Tibial nerve (tissue), 4 donors: ENCODE data around the gene OGFR. TPM values are rescaled to one million over a fixed set of nuclear protein-coding genes. Genes with fewer than 3 reads are reported as not detected.
"Not testable (repeated sequence)": the region's sequence is repeated elsewhere in the genome, so short reads cannot be mapped to it uniquely, and the experiment has no call there.

Source experiments
- DNase-seq, 2 donors: peaks; one replicate each; pipeline ENCODE4 v3.0.0-alpha.2; 2019; ENCODE audit warnings: low spot score in 2 of 2
- H3K27ac ChIP-seq, 4 donors: fragments of 200-600 bp; sonication (generic) in 3 of 4; one replicate each; pipeline ENCODE4 v1.5.1; 2017 to 2019; ENCODE audit warnings: mild to moderate bottlenecking in 1 of 4
- H3K27me3 ChIP-seq, 2 donors: fragments of 200-600 bp; sonication (generic) in 1 of 2; one replicate each; pipeline versions ENCODE4 v1.5.1 to v1.6.0; 2017 to 2019
- H3K36me3 ChIP-seq, 3 donors: fragments of 200-600 bp; sonication (generic); one replicate each; pipeline ENCODE4 v1.5.1; 2018 to 2019
- H3K4me1 ChIP-seq, 4 donors: fragments of 200-600 bp; sonication (generic) in 3 of 4; one replicate each; pipeline ENCODE4 v1.5.1; 2017 to 2019
- H3K4me3 ChIP-seq, 4 donors: fragments of 200-600 bp; sonication (generic) in 3 of 4; one replicate each; pipeline ENCODE4 v1.5.1; 2017 to 2019; ENCODE audit warnings: mild to moderate bottlenecking in 1 of 4, moderate library complexity in 1 of 4
- H3K9me3 ChIP-seq, 4 donors: fragments of 200-600 bp; sonication (generic) in 3 of 4; one replicate each; pipeline ENCODE4 v1.5.1; 2017 to 2019
- EP300 ChIP-seq, 2 donors: sonication (generic); formaldehyde crosslinking; IDR thresholded peaks; one replicate each; pipeline ENCODE4 v1.6.1; 2017; ENCODE audit warnings: antibody characterized with exemption in 2 of 2, mild to moderate bottlenecking in 1 of 2
- POLR2A ChIP-seq, 2 donors: fragments of 450-650 bp; IDR thresholded peaks; one replicate each; pipeline ENCODE4 v1.6.1; 2017; ENCODE audit warnings: antibody characterized with exemption in 2 of 2, mild to moderate bottlenecking in 2 of 2, moderate library complexity in 2 of 2
- WGBS, 2 donors: methylation state at CpG; one replicate each; pipeline ENCODE4 v1.1.5; 2018; 5-methylcytosine and 5-hydroxymethylcytosine counted together
- total RNA-seq, 4 donors: library from RNA; depleted of rRNA; stranded (reverse); fragments of >200 nt; gene quantifications; one replicate each; pipeline ENCODE4 v1.1.0, GENCODE V29; 2016
- TF ChIP-seq, protein P1 (sequence below), 5 experiments: fragments of 200-600 bp in 3 of 5; fragments of 450-650 bp in 2 of 5; sonication (generic) in 3 of 5; IDR thresholded peaks; one replicate each; pipeline ENCODE4 v1.5.1; 2016 to 2019; ENCODE audit warnings: antibody characterized with exemption in 5 of 5, mild to moderate bottlenecking in 3 of 5, moderate library complexity in 2 of 5

Gene OGFR
- total RNA-seq, 4 donors from 2014 or later: 67.1 to 108 (median 80.8) TPM

DNA sequence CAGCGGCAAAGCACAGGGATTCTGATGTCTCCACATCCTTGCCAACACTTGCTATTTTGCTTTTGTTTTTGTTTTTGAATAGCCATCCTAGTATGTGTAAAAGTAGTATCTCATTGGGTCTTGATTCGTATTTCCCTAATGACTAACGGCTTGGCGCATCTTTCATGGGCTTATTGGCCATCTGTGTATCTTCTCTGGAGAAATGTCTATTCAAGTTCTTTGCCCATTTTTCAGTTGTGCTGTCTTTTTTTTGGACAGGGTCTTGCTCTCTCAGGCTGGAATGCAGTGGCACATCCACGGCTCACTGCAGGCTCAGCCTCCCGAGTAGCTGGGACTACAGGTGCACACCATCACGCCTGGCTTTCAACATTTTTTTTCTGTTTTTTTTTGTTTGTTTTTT lies 39.5 kb downstream of the OGFR start:
- WGBS, 2 donors: 95 to 98% methylated on average over 7 of the region's 7 CpGs
- TF ChIP-seq EP300 (IDR thresholded peaks at IDR 0.05): no peak
- no peak for TF ChIP-seq POLR2A (IDR thresholded peaks at IDR 0.05)
- TF ChIP-seq, protein P1, sequence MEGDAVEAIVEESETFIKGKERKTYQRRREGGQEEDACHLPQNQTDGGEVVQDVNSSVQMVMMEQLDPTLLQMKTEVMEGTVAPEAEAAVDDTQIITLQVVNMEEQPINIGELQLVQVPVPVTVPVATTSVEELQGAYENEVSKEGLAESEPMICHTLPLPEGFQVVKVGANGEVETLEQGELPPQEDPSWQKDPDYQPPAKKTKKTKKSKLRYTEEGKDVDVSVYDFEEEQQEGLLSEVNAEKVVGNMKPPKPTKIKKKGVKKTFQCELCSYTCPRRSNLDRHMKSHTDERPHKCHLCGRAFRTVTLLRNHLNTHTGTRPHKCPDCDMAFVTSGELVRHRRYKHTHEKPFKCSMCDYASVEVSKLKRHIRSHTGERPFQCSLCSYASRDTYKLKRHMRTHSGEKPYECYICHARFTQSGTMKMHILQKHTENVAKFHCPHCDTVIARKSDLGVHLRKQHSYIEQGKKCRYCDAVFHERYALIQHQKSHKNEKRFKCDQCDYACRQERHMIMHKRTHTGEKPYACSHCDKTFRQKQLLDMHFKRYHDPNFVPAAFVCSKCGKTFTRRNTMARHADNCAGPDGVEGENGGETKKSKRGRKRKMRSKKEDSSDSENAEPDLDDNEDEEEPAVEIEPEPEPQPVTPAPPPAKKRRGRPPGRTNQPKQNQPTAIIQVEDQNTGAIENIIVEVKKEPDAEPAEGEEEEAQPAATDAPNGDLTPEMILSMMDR (IDR thresholded peaks at IDR 0.05): no peak

DNA sequence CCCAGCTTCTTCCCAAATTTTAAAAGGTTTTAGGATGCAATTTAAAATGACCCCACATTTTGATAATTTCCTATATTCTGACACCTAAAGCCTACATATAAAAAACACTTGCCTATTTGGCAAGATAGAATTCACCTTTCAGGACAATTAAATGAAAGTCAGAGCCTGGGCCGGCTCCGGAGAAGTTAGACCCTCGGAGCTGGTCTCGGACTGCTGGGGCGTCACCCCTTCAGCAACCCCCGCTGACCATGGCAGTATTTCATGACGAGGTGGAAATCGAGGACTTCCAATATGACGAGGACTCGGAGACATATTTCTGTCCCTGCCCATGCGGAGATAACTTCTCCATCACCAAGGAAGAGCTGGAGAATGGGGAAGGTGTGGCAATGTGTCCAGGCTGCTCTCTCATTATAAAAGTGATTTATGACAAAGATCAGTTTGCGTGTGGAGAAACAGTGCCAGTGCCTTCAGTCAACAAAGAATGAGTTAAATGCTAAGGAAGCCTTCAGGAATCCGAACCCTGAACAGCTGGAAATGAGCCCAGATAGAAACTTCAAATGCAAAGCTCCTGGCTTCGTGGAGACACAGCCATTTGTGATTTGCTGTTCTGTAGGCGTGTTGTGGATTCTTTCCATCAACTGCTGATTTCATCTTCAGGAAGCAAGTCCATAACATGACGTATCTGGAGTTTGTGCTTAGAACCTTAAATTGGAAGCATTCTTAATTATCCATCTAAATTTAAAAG lies 41.0 kb downstream of the OGFR start:
- no peak for DNase-seq
- WGBS, 2 donors: 80 to 84% methylated on average over 16 of the region's 16 CpGs
- no peak overlapping the region for H3K4me3 ChIP-seq
- no peaks in the 10 kb centered on the region for H3K27me3 ChIP-seq
- H3K9me3 ChIP-seq: no peaks in the 10 kb centered on the region
- H3K36me3 ChIP-seq: peaks cover 0 to 21% (median 0%) of the 10 kb centered on the region in 3 donors
- H3K27ac ChIP-seq: peak overlapping the region in 1 of 4 donors; percentile 19
- no peak for TF ChIP-seq EP300 (IDR thresholded peaks at IDR 0.05)
- TF ChIP-seq POLR2A (IDR thresholded peaks at IDR 0.05): no peak
- TF ChIP-seq, protein P1 (IDR thresholded peaks at IDR 0.05): no peak
- H3K4me1 ChIP-seq: peaks cover 0 to 22% (median 0%) of the 10 kb centered on the region in 4 donors

More for the DNA sequence above, 39.5 kb downstream of the OGFR start:
- H3K4me1 ChIP-seq: peaks cover 0 to 14% (median 0%) of the 10 kb centered on the region in 4 donors
- H3K9me3 ChIP-seq: no peaks in the 10 kb centered on the region
- no peak overlapping the region for H3K27ac ChIP-seq
- no peak overlapping the region for H3K4me3 ChIP-seq
- DNase-seq: no peak
- H3K36me3 ChIP-seq: peaks cover 0 to 35% (median 0%) of the 10 kb centered on the region in 3 donors
- no peaks in the 10 kb centered on the region for H3K27me3 ChIP-seq

DNA sequence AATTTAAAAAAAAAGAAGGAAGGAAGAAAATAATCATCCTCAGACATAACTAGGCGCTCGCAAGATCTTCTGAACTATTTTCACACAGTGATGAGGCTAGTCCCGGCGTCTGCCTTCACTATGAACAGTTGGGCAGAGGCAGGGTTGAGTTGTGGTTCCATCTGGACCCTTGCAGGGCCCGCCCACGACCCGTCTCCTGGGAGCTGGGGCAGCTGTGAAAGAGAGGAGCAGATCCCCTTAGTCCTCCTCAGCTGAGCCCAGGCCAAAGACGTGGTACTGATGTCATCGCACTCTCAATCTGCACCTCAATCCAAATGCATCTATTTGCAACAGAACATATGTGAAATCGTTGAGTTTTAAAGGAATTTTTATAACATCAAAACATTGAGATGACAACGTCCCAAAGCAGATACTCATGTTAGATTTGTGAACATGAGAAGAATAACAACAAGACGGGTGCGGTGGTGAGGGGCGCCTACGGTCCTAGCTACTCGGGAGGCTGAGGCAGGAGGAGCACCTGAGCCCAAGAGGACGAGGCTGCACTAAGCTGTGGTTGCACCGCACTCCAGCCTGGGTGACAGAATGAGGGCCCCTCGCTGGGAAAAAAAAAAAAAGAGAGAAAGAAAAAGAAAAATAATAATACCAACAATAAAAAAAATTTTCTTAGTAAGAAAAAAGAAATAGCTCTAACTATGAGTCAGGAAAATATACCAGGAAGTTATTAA lies 41.7 kb downstream of the OGFR start:
- WGBS, 2 donors: 83 to 85% methylated on average over 19 of the region's 19 CpGs
- no peaks in the 10 kb centered on the region for H3K9me3 ChIP-seq
- TF ChIP-seq, protein P1 (IDR thresholded peaks at IDR 0.05): no peak
- TF ChIP-seq EP300 (IDR thresholded peaks at IDR 0.05) (no peak), POLR2A (IDR thresholded peaks at IDR 0.05) (no peak)
- peaks cover 0 to 25% (median 0%) of the 10 kb centered on the region in 4 donors for H3K4me1 ChIP-seq
- H3K4me3 ChIP-seq: no peak overlapping the region
- H3K27me3 ChIP-seq: no peaks in the 10 kb centered on the region
- H3K36me3 ChIP-seq: peaks cover 0 to 15% (median 0%) of the 10 kb centered on the region in 3 donors
- no peak for DNase-seq
- H3K27ac ChIP-seq: peak overlapping the region in 1 of 4 donors; percentile 19

DNA sequence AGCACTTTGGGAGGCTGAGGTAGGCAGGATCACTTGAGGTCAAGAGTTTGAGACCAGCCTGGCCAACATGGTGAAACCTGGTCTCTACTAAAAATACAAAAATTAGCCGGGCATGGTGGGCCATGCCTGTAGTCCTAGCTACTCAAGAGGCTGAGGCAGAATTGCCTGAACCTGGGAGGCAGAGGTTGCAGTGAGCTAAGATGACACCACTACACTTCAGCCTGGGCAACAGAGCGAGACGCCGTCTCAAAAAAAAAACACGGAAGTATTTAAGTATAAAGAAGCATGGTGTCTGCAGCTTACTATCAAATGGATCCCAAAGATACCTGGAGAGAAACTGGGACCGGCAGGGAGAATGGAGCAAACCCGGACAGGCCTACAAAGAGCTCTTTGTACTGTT lies 44.3 kb downstream of the OGFR start:
- not testable (repeated sequence) for H3K9me3 ChIP-seq, H3K27me3 ChIP-seq, H3K4me3 ChIP-seq, DNase-seq
- peaks cover 0 to 34% (median 0%) of the 10 kb centered on the region in 3 donors for H3K36me3 ChIP-seq
- peak overlapping the region in 1 of 4 donors; percentile 77 for H3K27ac ChIP-seq
- H3K4me1 ChIP-seq: peaks cover 0 to 25% (median 0%) of the 10 kb centered on the region in 4 donors
- 77 to 85% methylated on average over 7 of the region's 7 CpGs for WGBS, 2 donors

DNA sequence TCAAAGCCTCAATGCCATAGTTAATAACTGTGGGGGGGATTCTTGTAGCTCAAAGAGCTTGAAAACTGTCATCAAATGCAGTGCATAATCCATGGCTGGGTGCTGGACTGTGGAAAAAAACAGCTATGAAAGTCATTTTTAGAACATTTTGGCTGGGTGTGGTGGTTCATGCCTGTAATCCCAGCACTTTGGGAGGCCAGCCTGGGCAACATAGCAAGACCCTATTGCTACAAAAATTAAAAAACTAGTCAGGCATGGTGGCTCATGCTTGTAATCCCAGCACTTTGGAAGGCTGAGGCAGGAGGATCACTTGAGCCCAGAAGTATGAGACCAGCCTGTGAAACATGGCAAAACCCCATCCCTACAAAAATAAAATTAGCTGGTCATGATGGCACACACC lies 44.8 kb downstream of the OGFR start:
- H3K36me3 ChIP-seq: peaks cover 0 to 39% (median 0%) of the 10 kb centered on the region in 3 donors
- H3K9me3 ChIP-seq: no peaks in the 10 kb centered on the region
- peak overlapping the region in 2 of 4 donors; percentile 75 to 77 for H3K27ac ChIP-seq
- peaks cover 0 to 25% (median 0%) of the 10 kb centered on the region in 4 donors for H3K4me1 ChIP-seq
- no peak for DNase-seq
- H3K4me3 ChIP-seq: no peak overlapping the region
- TF ChIP-seq EP300 (IDR thresholded peaks at IDR 0.05): no peak
- TF ChIP-seq, protein P1 (IDR thresholded peaks at IDR 0.05): no peak
- no peak for TF ChIP-seq POLR2A (IDR thresholded peaks at IDR 0.05)
- no peaks in the 10 kb centered on the region for H3K27me3 ChIP-seq
